Body of pancreas (tissue), 4 donors: ENCODE measurements around the gene GPR108.

ENCODE experiments used
- POLR2A ChIP-seq, 3 donors: fragments of 450-650 bp; IDR thresholded peaks; one replicate each; pipeline ENCODE4 v1.6.1; 2016; ENCODE audit warnings: antibody characterized with exemption in 3 of 3, mild to moderate bottlenecking in 2 of 3
- TF ChIP-seq, protein P1 (sequence below), 7 experiments: fragments of 450-650 bp in 4 of 7; fragments of 200-600 bp in 3 of 7; sonication (generic) in 3 of 7; IDR thresholded peaks; one replicate each; pipeline ENCODE4 v1.5.1; 2016 to 2019; ENCODE audit warnings: antibody characterized with exemption in 7 of 7

DNA sequence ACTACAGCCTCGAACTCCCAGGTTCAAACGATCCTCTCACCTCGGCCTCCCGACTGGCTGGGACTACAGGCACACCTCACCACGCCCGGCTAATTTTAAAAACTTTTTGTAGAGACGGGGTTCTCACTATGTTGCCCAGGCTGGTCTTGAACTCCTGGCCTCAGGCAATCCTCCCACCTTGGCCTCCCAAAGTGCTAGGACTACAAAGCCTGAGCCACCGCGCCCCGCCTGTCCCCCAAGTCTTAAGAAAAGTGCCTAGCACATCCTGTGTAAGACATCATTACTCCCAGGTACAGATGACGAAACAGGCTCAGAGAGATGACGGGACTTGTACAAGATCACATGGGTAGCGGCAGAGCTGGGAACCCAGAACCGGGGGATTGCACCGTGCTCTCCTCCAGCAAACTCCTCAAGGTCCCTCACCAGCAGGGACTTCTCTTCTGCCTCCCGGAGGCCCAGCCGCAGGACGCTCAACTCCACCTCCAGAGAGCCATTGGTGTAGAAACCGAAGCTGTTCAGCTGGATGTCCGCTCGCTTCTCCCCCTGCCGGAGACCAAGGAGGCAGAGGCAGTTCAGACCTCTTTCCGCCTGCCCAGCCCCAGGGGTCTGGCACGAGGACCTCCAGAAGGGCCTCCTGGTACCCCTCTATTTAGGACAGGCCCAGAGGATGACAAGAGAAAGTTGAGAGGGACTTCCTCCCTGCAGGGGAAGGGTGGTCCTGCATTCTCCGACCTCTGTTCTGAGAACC is 1.0 kb downstream of the GPR108 start:
- TF ChIP-seq, protein P1, sequence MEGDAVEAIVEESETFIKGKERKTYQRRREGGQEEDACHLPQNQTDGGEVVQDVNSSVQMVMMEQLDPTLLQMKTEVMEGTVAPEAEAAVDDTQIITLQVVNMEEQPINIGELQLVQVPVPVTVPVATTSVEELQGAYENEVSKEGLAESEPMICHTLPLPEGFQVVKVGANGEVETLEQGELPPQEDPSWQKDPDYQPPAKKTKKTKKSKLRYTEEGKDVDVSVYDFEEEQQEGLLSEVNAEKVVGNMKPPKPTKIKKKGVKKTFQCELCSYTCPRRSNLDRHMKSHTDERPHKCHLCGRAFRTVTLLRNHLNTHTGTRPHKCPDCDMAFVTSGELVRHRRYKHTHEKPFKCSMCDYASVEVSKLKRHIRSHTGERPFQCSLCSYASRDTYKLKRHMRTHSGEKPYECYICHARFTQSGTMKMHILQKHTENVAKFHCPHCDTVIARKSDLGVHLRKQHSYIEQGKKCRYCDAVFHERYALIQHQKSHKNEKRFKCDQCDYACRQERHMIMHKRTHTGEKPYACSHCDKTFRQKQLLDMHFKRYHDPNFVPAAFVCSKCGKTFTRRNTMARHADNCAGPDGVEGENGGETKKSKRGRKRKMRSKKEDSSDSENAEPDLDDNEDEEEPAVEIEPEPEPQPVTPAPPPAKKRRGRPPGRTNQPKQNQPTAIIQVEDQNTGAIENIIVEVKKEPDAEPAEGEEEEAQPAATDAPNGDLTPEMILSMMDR (IDR thresholded peaks at IDR 0.05), result peak; percentile 17 to 82 (median 57)
- TF ChIP-seq POLR2A (IDR thresholded peaks at IDR 0.05), result peak; percentile 10 to 55 (median 34)
